H9 (cell line): ENCODE results near the gene MS4A4A. TPM values are rescaled to one million over a fixed set of nuclear protein-coding genes. Genes with fewer than 3 reads are reported as not detected.

Source experiments
- DNase-seq: peaks from one replicate; pipeline ENCODE4 v3.0.0-alpha.2; 2017
- H2AFZ ChIP-seq: one replicate; pipeline ENCODE4 v1.6.1; 2013; ENCODE audit warnings: mild to moderate bottlenecking, low read length, control low read depth, moderate library complexity
- H2AK5ac ChIP-seq: 2 replicates; pipeline ENCODE4 v1.6.1; 2013; ENCODE audit warnings: low read length, control low read depth, mixed read lengths; ENCODE audit not compliant: insufficient read length
- H2BK120ac ChIP-seq: one replicate; pipeline ENCODE4 v1.6.1; 2013; ENCODE audit warnings: low read depth, mild to moderate bottlenecking, low read length, control low read depth, inconsistent platforms; ENCODE audit not compliant: poor library complexity, severe bottlenecking
- H2BK12ac ChIP-seq: 2 replicates; pipeline ENCODE4 v1.6.1; 2013; ENCODE audit warnings: low read length, control low read depth, mixed read lengths, low read depth; ENCODE audit not compliant: insufficient read length
- H2BK15ac ChIP-seq: 2 replicates; pipeline ENCODE4 v1.6.1; 2013; ENCODE audit warnings: low read depth, low read length, control low read depth
- H2BK20ac ChIP-seq: one replicate; pipeline ENCODE4 v1.6.1; 2013; ENCODE audit warnings: low read depth, mild to moderate bottlenecking, low read length, control low read depth, inconsistent platforms; ENCODE audit not compliant: poor library complexity, severe bottlenecking
- H2BK5ac ChIP-seq: 2 replicates; pipeline ENCODE4 v1.6.1; 2013; ENCODE audit warnings: low read length, control low read depth, mixed read lengths; ENCODE audit not compliant: insufficient read length
- H3K14ac ChIP-seq: 2 replicates; pipeline ENCODE4 v1.6.1; 2013; ENCODE audit warnings: low read length, control low read depth; ENCODE audit not compliant: insufficient read depth
- H3K18ac ChIP-seq: 2 replicates; pipeline ENCODE4 v1.6.1; 2013; ENCODE audit warnings: low read depth, mild to moderate bottlenecking, mixed read lengths, low read length, control low read depth; ENCODE audit not compliant: insufficient read length
- H3K23ac ChIP-seq: 2 replicates; pipeline ENCODE4 v1.6.1; 2013; ENCODE audit warnings: low read length, control low read depth, mixed read lengths, low read depth; ENCODE audit not compliant: insufficient read length
- H3K23me2 ChIP-seq: 2 replicates; pipeline ENCODE4 v1.6.1; 2013; ENCODE audit warnings: low read depth, mild to moderate bottlenecking, mixed read lengths, low read length, control low read depth; ENCODE audit not compliant: insufficient read length, poor library complexity, severe bottlenecking
- H3K27ac ChIP-seq: 2 replicates; pipeline ENCODE4 v1.5.1; 2013; ENCODE audit warnings: low read length, control low read depth, mixed read lengths, low read depth; ENCODE audit not compliant: insufficient read length
- H3K27me3 ChIP-seq: 2 replicates; pipeline ENCODE4 v1.6.1; 2013; ENCODE audit warnings: low read length, control low read depth, inconsistent platforms; ENCODE audit not compliant: insufficient read depth
- H3K4ac ChIP-seq: 2 replicates; pipeline ENCODE4 v1.6.1; 2013; ENCODE audit warnings: low read depth, mild to moderate bottlenecking, control low read depth, inconsistent platforms, low read length, moderate library complexity
- H3K4me1 ChIP-seq: 2 replicates; pipeline ENCODE4 v1.6.1; 2013; ENCODE audit warnings: low read length, control low read depth, inconsistent platforms; ENCODE audit not compliant: insufficient read depth
- H3K4me2 ChIP-seq: 2 replicates; pipeline ENCODE4 v1.6.1; 2013; ENCODE audit warnings: low read length, control low read depth, mixed read lengths; ENCODE audit not compliant: insufficient read length, insufficient read depth
- H3K56ac ChIP-seq: 2 replicates; pipeline ENCODE4 v1.6.1; 2013; ENCODE audit warnings: low read depth, mild to moderate bottlenecking, mixed read lengths, low read length, control low read depth; ENCODE audit not compliant: insufficient read length
- H3K79me1 ChIP-seq: 2 replicates; pipeline ENCODE4 v1.6.1; 2013; ENCODE audit warnings: low read depth, mild to moderate bottlenecking, moderate library complexity, low read length, control low read depth, inconsistent platforms; ENCODE audit not compliant: insufficient read depth, poor library complexity, severe bottlenecking
- H3K79me2 ChIP-seq: 2 replicates; pipeline ENCODE4 v1.6.1; 2013; ENCODE audit warnings: low read length, control low read depth, inconsistent platforms; ENCODE audit not compliant: insufficient read depth
- H3K9ac ChIP-seq: 2 replicates; pipeline ENCODE4 v1.6.1; 2013; ENCODE audit warnings: low read length, control low read depth, mixed read lengths; ENCODE audit not compliant: insufficient read length; ENCODE audit errors: extremely low read depth
- H3K9me3 ChIP-seq: one replicate; pipeline ENCODE4 v1.6.1; 2013; ENCODE audit warnings: low read depth, low read length, inconsistent platforms; ENCODE audit not compliant: control insufficient read depth
- H3T11ph ChIP-seq: one replicate; pipeline ENCODE4 v1.6.1; 2013; ENCODE audit warnings: mild to moderate bottlenecking, low read length, control low read depth, inconsistent platforms
- H4K20me1 ChIP-seq: one replicate; pipeline ENCODE4 v1.6.1; 2013; ENCODE audit not compliant: control insufficient read depth, insufficient read length, insufficient read depth
- H4K5ac ChIP-seq: 2 replicates; pipeline ENCODE4 v1.6.1; 2013; ENCODE audit warnings: low read depth, mild to moderate bottlenecking, mixed read lengths, low read length, control low read depth; ENCODE audit not compliant: insufficient read length
- H4K8ac ChIP-seq: replicated peaks from 2 replicates; pipeline ENCODE4 v1.6.1; 2013; ENCODE audit warnings: low read length, control low read depth, mixed read lengths, low read depth; ENCODE audit not compliant: insufficient read length
- H4K91ac ChIP-seq: 2 replicates; pipeline ENCODE4 v1.6.1; 2013; ENCODE audit warnings: low read depth, mild to moderate bottlenecking, moderate library complexity, mixed read lengths, low read length, control low read depth; ENCODE audit not compliant: insufficient read length
- H3K27ac Mint-ChIP-seq, 3 experiments: 2 replicates in 2 of 3; 3 replicates in 1 of 3; pipeline ENCODE4 v1.8.0; 2020 to 2021; ENCODE audit warnings: mixed read lengths in 3 of 3, mild to moderate bottlenecking in 1 of 3, moderate library complexity in 1 of 3
- H3K27me3 Mint-ChIP-seq: 2 replicates; pipeline ENCODE4 v1.8.0; 2021; ENCODE audit warnings: low read depth, mild to moderate bottlenecking, moderate library complexity, mixed read lengths
- H3K36me3 Mint-ChIP-seq, 3 experiments: 2 replicates in 2 of 3; 3 replicates in 1 of 3; pipeline ENCODE4 v1.8.0; 2020 to 2021; ENCODE audit warnings: low read depth in 3 of 3, mixed read lengths in 3 of 3; ENCODE audit not compliant: insufficient read depth in 1 of 3
- H3K4me1 Mint-ChIP-seq, 2 experiments: 2 replicates each; pipeline ENCODE4 v1.8.0; 2020; ENCODE audit warnings: mixed read lengths in 2 of 2
- H3K4me3 Mint-ChIP-seq, 2 experiments: 2 replicates in 1 of 2; 3 replicates in 1 of 2; pipeline ENCODE4 v1.8.0; 2020 to 2021; ENCODE audit warnings: mild to moderate bottlenecking in 2 of 2, mixed read lengths in 2 of 2, moderate library complexity in 1 of 2
- H3K9me3 Mint-ChIP-seq, 2 experiments: 2 replicates in 1 of 2; 3 replicates in 1 of 2; pipeline ENCODE4 v1.8.0; 2020; ENCODE audit warnings: mild to moderate bottlenecking in 2 of 2, mixed read lengths in 2 of 2, moderate library complexity in 1 of 2
- WGBS: extraction: QIAGEN DNeasy Blood & Tissue Kit; methylation state at CpG from one replicate; pipeline ENCODE4 v1.1.7; 2013; ENCODE audit warnings: missing lambda C conversion rate, low lambda C conversion rate, mixed read lengths; ENCODE audit not compliant: insufficient read length; ENCODE audit errors: extremely low coverage; 5-methylcytosine and 5-hydroxymethylcytosine counted together
- total RNA-seq: library from RNA; stranded (reverse); gene quantifications from 2 replicates; pipeline ENCODE4 v1.2.1, GENCODE V29; 2021
- TF ChIP-seq, protein P1 (sequence below): fragments of 200-600 bp; sonication (generic); conservative IDR thresholded peaks from 3 replicates; pipeline ENCODE4 v1.8.0; 2021; ENCODE audit warnings: antibody characterized with exemption, mild to moderate bottlenecking

MS4A4A gene
- total RNA-seq, 1 experiment from 2014 or later, result not detected

- no peak overlapping the region; a peak in 1 of 7 replicates for H3K27ac Mint-ChIP-seq
- no peak overlapping the region for H3K9ac ChIP-seq
- H3K79me2 ChIP-seq, result no peaks in the 10 kb centered on the region
These were observed 38.7 kb upstream of the MS4A4A start for GRCh38 chr11:60241786-60242185.

More at GRCh38 chr11:60241786-60242185, 38.7 kb upstream of the MS4A4A start:
- Histone ChIP-seq H3K79me1 (no peaks in the 10 kb centered on the region), H2BK20ac (no peak overlapping the region), H3K14ac (no peak overlapping the region), H3K4me1 (no peaks in the 10 kb centered on the region), H3K56ac (no peak overlapping the region), H2BK15ac (no peak overlapping the region), H3K27ac (no peak overlapping the region), H2BK5ac (no peak overlapping the region), H4K20me1 (no peaks in the 10 kb centered on the region), H3K4ac (no peak overlapping the region), H4K5ac (no peak overlapping the region), H3K4me2 (no peak overlapping the region), H3K23ac (no peak overlapping the region), H4K8ac (no peak overlapping the region), H2AK5ac (no peak overlapping the region), H2BK120ac (no peak overlapping the region), H3K23me2 (no peaks in the 10 kb centered on the region), H4K91ac (no peak overlapping the region), H2AFZ (no peak overlapping the region), H3K27me3 (no peaks in the 10 kb centered on the region), H3T11ph (no peak overlapping the region), H3K18ac (no peak overlapping the region), H2BK12ac (no peak overlapping the region), H3K9me3 (no peaks in the 10 kb centered on the region)
- Mint-ChIP-seq H3K36me3 (no peaks in the 10 kb centered on the region), H3K27me3 (no peaks in the 10 kb centered on the region), H3K4me1 (no peaks in the 10 kb centered on the region), H3K9me3 (no peaks in the 10 kb centered on the region), H3K4me3 (no peak overlapping the region)
- WGBS, result no CpG with 5 or more reads among the region's 3 CpGs
- TF ChIP-seq, protein P1, sequence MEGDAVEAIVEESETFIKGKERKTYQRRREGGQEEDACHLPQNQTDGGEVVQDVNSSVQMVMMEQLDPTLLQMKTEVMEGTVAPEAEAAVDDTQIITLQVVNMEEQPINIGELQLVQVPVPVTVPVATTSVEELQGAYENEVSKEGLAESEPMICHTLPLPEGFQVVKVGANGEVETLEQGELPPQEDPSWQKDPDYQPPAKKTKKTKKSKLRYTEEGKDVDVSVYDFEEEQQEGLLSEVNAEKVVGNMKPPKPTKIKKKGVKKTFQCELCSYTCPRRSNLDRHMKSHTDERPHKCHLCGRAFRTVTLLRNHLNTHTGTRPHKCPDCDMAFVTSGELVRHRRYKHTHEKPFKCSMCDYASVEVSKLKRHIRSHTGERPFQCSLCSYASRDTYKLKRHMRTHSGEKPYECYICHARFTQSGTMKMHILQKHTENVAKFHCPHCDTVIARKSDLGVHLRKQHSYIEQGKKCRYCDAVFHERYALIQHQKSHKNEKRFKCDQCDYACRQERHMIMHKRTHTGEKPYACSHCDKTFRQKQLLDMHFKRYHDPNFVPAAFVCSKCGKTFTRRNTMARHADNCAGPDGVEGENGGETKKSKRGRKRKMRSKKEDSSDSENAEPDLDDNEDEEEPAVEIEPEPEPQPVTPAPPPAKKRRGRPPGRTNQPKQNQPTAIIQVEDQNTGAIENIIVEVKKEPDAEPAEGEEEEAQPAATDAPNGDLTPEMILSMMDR, result no peak
- no peak for DNase-seq
